Natural killer cell (primary cell): ENCODE data around the gene CLCA1. TPM values are rescaled to one million over a fixed set of nuclear protein-coding genes. Genes with fewer than 3 reads are reported as not detected.

ENCODE experiments used
- ATAC-seq, 3 donors: fragments of 150-1000 bp in 2 of 3; fragments of 200-7000 bp in 1 of 3; cut with Tn5 transposase; 1 replicate in 1 of 3; 2 replicates in 2 of 3; pipeline ENCODE4 v1.10.0; 2021; ENCODE audit warnings: mild to moderate bottlenecking in 2 of 3, moderate library complexity in 2 of 3
- DNase-seq, 2 donors: peaks; one replicate each; pipeline versions ENCODE4 v3.0.0 to v3.0.0-alpha.2; 2013 to 2021; ENCODE audit warnings: mixed read lengths in 1 of 2
- H3K27ac ChIP-seq: one replicate; pipeline ENCODE4 v1.5.1; 2013; ENCODE audit warnings: mild to moderate bottlenecking, low read length
- H3K27me3 ChIP-seq: one replicate; pipeline ENCODE4 v1.6.1; 2013; ENCODE audit warnings: low read length; ENCODE audit not compliant: control insufficient read depth, insufficient read depth
- H3K36me3 ChIP-seq: one replicate; pipeline ENCODE4 v1.6.1; 2013; ENCODE audit warnings: low read length; ENCODE audit not compliant: control insufficient read depth, insufficient read depth
- H3K4me1 ChIP-seq: one replicate; pipeline ENCODE4 v1.6.1; 2013; ENCODE audit warnings: low read length; ENCODE audit not compliant: control insufficient read depth, insufficient read depth
- H3K4me3 ChIP-seq: one replicate; pipeline ENCODE4 v1.5.1; 2013; ENCODE audit warnings: low read length
- H3K9me3 ChIP-seq: one replicate; pipeline ENCODE4 v1.6.1; 2013; ENCODE audit warnings: low read length; ENCODE audit not compliant: control insufficient read depth, insufficient read depth
- H3K27ac Mint-ChIP-seq, 2 donors: one replicate each; pipeline ENCODE4 v1.8.0; 2022; ENCODE audit warnings: mild to moderate bottlenecking in 2 of 2, mixed read lengths in 2 of 2, moderate library complexity in 1 of 2
- H3K27me3 Mint-ChIP-seq, 2 donors: one replicate each; pipeline ENCODE4 v1.8.0; 2022; ENCODE audit warnings: low read depth in 2 of 2, mixed read lengths in 2 of 2
- H3K36me3 Mint-ChIP-seq: one replicate; pipeline ENCODE4 v1.8.0; 2022; ENCODE audit warnings: mixed read lengths
- H3K4me1 Mint-ChIP-seq, 2 donors: one replicate each; pipeline ENCODE4 v1.8.0; 2022; ENCODE audit warnings: mixed read lengths in 2 of 2
- H3K4me3 Mint-ChIP-seq: one replicate; pipeline ENCODE4 v1.8.0; 2022; ENCODE audit warnings: mild to moderate bottlenecking, moderate library complexity, mixed read lengths
- H3K9me3 Mint-ChIP-seq, 2 donors: one replicate each; pipeline ENCODE4 v1.8.0; 2022; ENCODE audit warnings: mixed read lengths in 2 of 2
- WGBS: methylation state at CpG from one replicate; pipeline ENCODE4 v1.1.7; 2013; ENCODE audit warnings: missing lambda C conversion rate; ENCODE audit not compliant: insufficient coverage; 5-methylcytosine and 5-hydroxymethylcytosine counted together
- intact Hi-C: fragments of 100-400 bp; cut with micrococcal nuclease; formaldehyde crosslinking; loops from one replicate; pipeline ENCODE4 v1.14.2; 2022
- total RNA-seq, 4 donors: library from RNA; stranded (reverse); fragments of 120-200 nt in 1 of 4; gene quantifications; one replicate each; pipeline versions ENCODE4 v1.2.3 to v1.2.4, GENCODE V29; 2013 to 2022
- TF ChIP-seq, protein P1 (sequence below): fragments of 200-600 bp; IDR thresholded peaks from one replicate; pipeline ENCODE4 v1.8.0; 2022; ENCODE audit warnings: antibody characterized with exemption

The CLCA1 gene
- total RNA-seq, 3 donors from 2014 or later (not counting 1 experiment from before 2014, with no cell fraction given), result not detected

- WGBS, result 97% methylated on average over 32 of the region's 32 CpGs
- Histone ChIP-seq H3K4me3 (no peak overlapping the region), H3K9me3 (no peaks in the 10 kb centered on the region), H3K27me3 (no peaks in the 10 kb centered on the region), H3K4me1 (no peaks in the 10 kb centered on the region), H3K36me3 (no peaks in the 10 kb centered on the region), H3K27ac (no peak overlapping the region)
- no peak overlapping the region for H3K27ac Mint-ChIP-seq
- H3K4me1 Mint-ChIP-seq, result no peaks in the 10 kb centered on the region
- no peaks in the 10 kb centered on the region for H3K9me3 Mint-ChIP-seq
- intact Hi-C loops, result no loop called here
- H3K36me3 Mint-ChIP-seq, result no peaks in the 10 kb centered on the region
- no peak for DNase-seq
- H3K4me3 Mint-ChIP-seq, result no peak overlapping the region
- H3K27me3 Mint-ChIP-seq, result peaks cover 0 to 3% of the 10 kb centered on the region in 2 donors
- TF ChIP-seq, protein P1, sequence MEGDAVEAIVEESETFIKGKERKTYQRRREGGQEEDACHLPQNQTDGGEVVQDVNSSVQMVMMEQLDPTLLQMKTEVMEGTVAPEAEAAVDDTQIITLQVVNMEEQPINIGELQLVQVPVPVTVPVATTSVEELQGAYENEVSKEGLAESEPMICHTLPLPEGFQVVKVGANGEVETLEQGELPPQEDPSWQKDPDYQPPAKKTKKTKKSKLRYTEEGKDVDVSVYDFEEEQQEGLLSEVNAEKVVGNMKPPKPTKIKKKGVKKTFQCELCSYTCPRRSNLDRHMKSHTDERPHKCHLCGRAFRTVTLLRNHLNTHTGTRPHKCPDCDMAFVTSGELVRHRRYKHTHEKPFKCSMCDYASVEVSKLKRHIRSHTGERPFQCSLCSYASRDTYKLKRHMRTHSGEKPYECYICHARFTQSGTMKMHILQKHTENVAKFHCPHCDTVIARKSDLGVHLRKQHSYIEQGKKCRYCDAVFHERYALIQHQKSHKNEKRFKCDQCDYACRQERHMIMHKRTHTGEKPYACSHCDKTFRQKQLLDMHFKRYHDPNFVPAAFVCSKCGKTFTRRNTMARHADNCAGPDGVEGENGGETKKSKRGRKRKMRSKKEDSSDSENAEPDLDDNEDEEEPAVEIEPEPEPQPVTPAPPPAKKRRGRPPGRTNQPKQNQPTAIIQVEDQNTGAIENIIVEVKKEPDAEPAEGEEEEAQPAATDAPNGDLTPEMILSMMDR, result no peak
- no peak for ATAC-seq
These were observed 55.1 kb downstream of the CLCA1 start for GRCh38 chr1:86523670-86524354.

- Histone ChIP-seq H3K4me1 (no peaks in the 10 kb centered on the region), H3K4me3 (no peak overlapping the region), H3K36me3 (no peaks in the 10 kb centered on the region), H3K9me3 (no peaks in the 10 kb centered on the region), H3K27ac (no peak overlapping the region), H3K27me3 (no peaks in the 10 kb centered on the region)
- TF ChIP-seq, protein P1, result no peak
- Mint-ChIP-seq H3K9me3 (no peaks in the 10 kb centered on the region), H3K27ac (no peak overlapping the region), H3K27me3 (no peaks in the 10 kb centered on the region), H3K4me1 (no peaks in the 10 kb centered on the region), H3K4me3 (no peak overlapping the region), H3K36me3 (no peaks in the 10 kb centered on the region)
- WGBS, result 95% methylated on average over 3 of the region's 4 CpGs
- intact Hi-C loops, result no loop called here
- ATAC-seq (no peak), DNase-seq (no peak)
These were observed 58.6 kb downstream of the CLCA1 start for GRCh38 chr1:86527306-86527705.

GRCh38 chr1:86530211-86530845 lies 61.6 kb downstream of the CLCA1 start:
- Histone ChIP-seq H3K36me3 (no peaks in the 10 kb centered on the region), H3K27me3 (peaks cover 3% of the 10 kb centered on the region), H3K4me3 (no peak overlapping the region), H3K9me3 (no peaks in the 10 kb centered on the region), H3K4me1 (no peaks in the 10 kb centered on the region), H3K27ac (no peak overlapping the region)
- 97% methylated on average over 3 of the region's 3 CpGs for WGBS
- H3K9me3 Mint-ChIP-seq, result no peaks in the 10 kb centered on the region
- no peaks in the 10 kb centered on the region for H3K36me3 Mint-ChIP-seq
- DNase-seq, result no peak
- H3K4me1 Mint-ChIP-seq, result no peaks in the 10 kb centered on the region
- no peak for ATAC-seq
- TF ChIP-seq, protein P1, result no peak
- H3K27ac Mint-ChIP-seq, result no peak overlapping the region
- peaks cover 10 to 22% of the 10 kb centered on the region in 2 donors for H3K27me3 Mint-ChIP-seq
- H3K4me3 Mint-ChIP-seq, result no peak overlapping the region
- intact Hi-C loops, result no loop called here
